Breast epithelium (tissue), 3 donors: ENCODE measurements around the gene SNX27.

Experiments
- CTCF ChIP-seq, 3 donors: fragments of 450-650 bp; IDR thresholded peaks; one replicate each; pipeline ENCODE4 v1.5.1; 2016 to 2017; ENCODE audit warnings: antibody characterized with exemption in 3 of 3, mild to moderate bottlenecking in 3 of 3, moderate library complexity in 3 of 3
- POLR2A ChIP-seq: fragments of 450-650 bp; IDR thresholded peaks from one replicate; pipeline ENCODE4 v1.6.1; 2016; ENCODE audit warnings: antibody characterized with exemption, mild to moderate bottlenecking, moderate library complexity
- POLR2AphosphoS5 ChIP-seq, 3 donors: sonication (generic); formaldehyde crosslinking; IDR thresholded peaks; one replicate each; pipeline ENCODE4 v1.6.1; 2017; ENCODE audit warnings: antibody characterized with exemption in 3 of 3

GRCh38 chr1:151593730-151594129 is 18.1 kb upstream of the SNX27 start:
- TF ChIP-seq POLR2AphosphoS5 (IDR thresholded peaks at IDR 0.05), result no peak
- TF ChIP-seq CTCF (IDR thresholded peaks at IDR 0.05), result no peak
- no peak for TF ChIP-seq POLR2A
